Neural cell (in vitro differentiated cells): ENCODE results near the gene TMSB4X. TPM values are rescaled to one million over a fixed set of nuclear protein-coding genes. Genes with fewer than 3 reads are reported as not detected.

Experiments
- H2AFZ ChIP-seq: fragments of 200-600, 300-800 bp; sonication (generic), shearing (Covaris generic); 2 replicates; pipeline ENCODE4 v1.6.0; 2014; ENCODE audit warnings: low read depth, mild to moderate bottlenecking, antibody characterized with exemption, low read length, moderate library complexity
- H3F3A ChIP-seq: fragments of 200-600 bp; shearing (Covaris generic); 2 replicates; pipeline ENCODE4 v1.6.1; 2016; ENCODE audit warnings: mild to moderate bottlenecking, moderate library complexity, mixed read lengths, antibody characterized with exemption, low read length; ENCODE audit not compliant: insufficient read depth, poor library complexity, severe bottlenecking
- H3K27ac ChIP-seq: fragments of 200-600, 300-800 bp; sonication (generic), shearing (Covaris generic); 2 replicates; pipeline ENCODE4 v1.5.1; 2014; ENCODE audit warnings: mild to moderate bottlenecking, low read length, moderate library complexity
- H3K27me3 ChIP-seq: fragments of 300-800, 200-600 bp; sonication (generic), shearing (Covaris generic); 2 replicates; pipeline ENCODE4 v1.6.0; 2014; ENCODE audit warnings: mild to moderate bottlenecking, low read depth, low read length, moderate library complexity; ENCODE audit not compliant: insufficient read depth
- H3K36me3 ChIP-seq: fragments of 300-800, 200-600 bp; sonication (generic), shearing (Covaris generic); 2 replicates; pipeline ENCODE4 v1.5.1; 2014; ENCODE audit warnings: mild to moderate bottlenecking, antibody characterized with exemption, low read length, moderate library complexity; ENCODE audit not compliant: insufficient read depth
- H3K4me2 ChIP-seq: fragments of 300-800, 200-600 bp; sonication (generic), shearing (Covaris generic); 2 replicates; pipeline ENCODE4 v1.6.0; 2014; ENCODE audit warnings: mild to moderate bottlenecking, low read length
- H3K4me3 ChIP-seq: fragments of 300-800, 200-600 bp; sonication (generic), shearing (Covaris generic); 2 replicates; pipeline ENCODE4 v1.5.1; 2014; ENCODE audit warnings: mild to moderate bottlenecking, low read length, moderate library complexity
- H3K79me2 ChIP-seq: fragments of 200-600 bp; shearing (Covaris generic); replicated peaks from 2 replicates; pipeline ENCODE4 v1.6.0; 2014; ENCODE audit warnings: mild to moderate bottlenecking, low read length, moderate library complexity; ENCODE audit not compliant: insufficient read depth
- H3K9ac ChIP-seq: fragments of 300-800, 200-600 bp; sonication (generic), shearing (Covaris generic); 2 replicates; pipeline ENCODE4 v1.6.1; 2016; ENCODE audit warnings: mild to moderate bottlenecking, low read length, mixed read lengths
- H3K9me2 ChIP-seq: fragments of 200-600 bp; shearing (Covaris generic); 2 replicates; pipeline ENCODE4 v1.6.1; 2016; ENCODE audit warnings: mild to moderate bottlenecking, low read length, mixed read lengths; ENCODE audit not compliant: insufficient read depth
- H3K9me3 ChIP-seq: fragments of 200-600, 300-800 bp; sonication (generic), shearing (Covaris generic); 2 replicates; pipeline ENCODE4 v1.6.1; 2016; ENCODE audit warnings: mild to moderate bottlenecking, mixed run types, low read length, moderate library complexity, mixed read lengths
- H4K20me1 ChIP-seq: fragments of 200-600 bp; shearing (Covaris generic); 2 replicates; pipeline ENCODE4 v1.6.1; 2016; ENCODE audit warnings: mild to moderate bottlenecking, mixed run types; ENCODE audit not compliant: insufficient read depth
- EP300 ChIP-seq: fragments of 450-650 bp; conservative IDR thresholded peaks from 2 replicates; pipeline ENCODE4 v1.6.1; 2014; ENCODE audit warnings: antibody characterized with exemption, mild to moderate bottlenecking, moderate library complexity; ENCODE audit not compliant: poor library complexity, severe bottlenecking
- EZH2 ChIP-seq: fragments of 200-600, 300-800 bp; shearing (Covaris generic), sonication (generic); IDR thresholded peaks from 2 replicates; pipeline ENCODE4 v1.6.1; 2014; ENCODE audit warnings: antibody characterized with exemption, low read length, borderline replicate concordance, mild to moderate bottlenecking; ENCODE audit not compliant: insufficient read depth, poor library complexity, severe bottlenecking
- MXI1 ChIP-seq: fragments of 450-650 bp; conservative IDR thresholded peaks from 2 replicates; pipeline ENCODE4 v1.6.1; 2014; ENCODE audit warnings: antibody characterized with exemption, mild to moderate bottlenecking; ENCODE audit not compliant: poor library complexity, severe bottlenecking
- POLR2AphosphoS5 ChIP-seq: IDR thresholded peaks from 2 replicates; pipeline ENCODE4 v1.6.1; 2012
- RAD21 ChIP-seq: fragments of 450-650 bp; conservative IDR thresholded peaks from 2 replicates; pipeline ENCODE4 v1.6.1; 2014; ENCODE audit warnings: antibody characterized with exemption, mild to moderate bottlenecking, moderate library complexity
- SMC3 ChIP-seq: fragments of 450-650 bp; conservative IDR thresholded peaks from 2 replicates; pipeline ENCODE4 v1.6.1; 2014; ENCODE audit warnings: antibody characterized with exemption, mild to moderate bottlenecking, moderate library complexity; ENCODE audit not compliant: poor library complexity
- TAF1 ChIP-seq: IDR thresholded peaks from 2 replicates; pipeline ENCODE4 v1.6.1; 2012; ENCODE audit warnings: low read depth
- polyA plus RNA-seq: library from polyadenylated mRNA; depleted of rRNA; stranded (reverse); fragments of >200 nt; gene quantifications from 2 replicates; pipeline ENCODE4 v1.2.3, GENCODE V29; 2014
- TF ChIP-seq, protein P1 (sequence below): IDR thresholded peaks from 2 replicates; pipeline ENCODE4 v1.6.1; 2012; ENCODE audit warnings: borderline replicate concordance
- TF ChIP-seq, protein P2 (sequence below): fragments of 450-650 bp; IDR thresholded peaks from 2 replicates; pipeline ENCODE4 v1.5.1; 2014; ENCODE audit warnings: antibody characterized with exemption, mild to moderate bottlenecking, moderate library complexity; ENCODE audit not compliant: poor library complexity, severe bottlenecking

TMSB4X gene
- polyA plus RNA-seq, 1 donor from 2014 or later = 11,381 TPM

GRCh38 chrX:13013363-13014110 lies 38.6 kb downstream of the TMSB4X start:
- Histone ChIP-seq H2AFZ (no peak overlapping the region), H3K9me2 (no peaks in the 10 kb centered on the region), H3K27ac (no peak overlapping the region), H3K9ac (no peak overlapping the region), H3K4me2 (no peak overlapping the region), H3K9me3 (no peaks in the 10 kb centered on the region), H3K36me3 (no peaks in the 10 kb centered on the region), H3K4me3 (no peak overlapping the region), H3K79me2 (no peaks in the 10 kb centered on the region), H3K27me3 (no peaks in the 10 kb centered on the region), H4K20me1 (no peaks in the 10 kb centered on the region), H3F3A (no peaks in the 10 kb centered on the region)
- TF ChIP-seq TAF1 (no peak), RAD21 (no peak), MXI1 (no peak), EZH2 (no peak), SMC3 (no peak), EP300 (no peak), POLR2AphosphoS5 (no peak)
- TF ChIP-seq, protein P1, sequence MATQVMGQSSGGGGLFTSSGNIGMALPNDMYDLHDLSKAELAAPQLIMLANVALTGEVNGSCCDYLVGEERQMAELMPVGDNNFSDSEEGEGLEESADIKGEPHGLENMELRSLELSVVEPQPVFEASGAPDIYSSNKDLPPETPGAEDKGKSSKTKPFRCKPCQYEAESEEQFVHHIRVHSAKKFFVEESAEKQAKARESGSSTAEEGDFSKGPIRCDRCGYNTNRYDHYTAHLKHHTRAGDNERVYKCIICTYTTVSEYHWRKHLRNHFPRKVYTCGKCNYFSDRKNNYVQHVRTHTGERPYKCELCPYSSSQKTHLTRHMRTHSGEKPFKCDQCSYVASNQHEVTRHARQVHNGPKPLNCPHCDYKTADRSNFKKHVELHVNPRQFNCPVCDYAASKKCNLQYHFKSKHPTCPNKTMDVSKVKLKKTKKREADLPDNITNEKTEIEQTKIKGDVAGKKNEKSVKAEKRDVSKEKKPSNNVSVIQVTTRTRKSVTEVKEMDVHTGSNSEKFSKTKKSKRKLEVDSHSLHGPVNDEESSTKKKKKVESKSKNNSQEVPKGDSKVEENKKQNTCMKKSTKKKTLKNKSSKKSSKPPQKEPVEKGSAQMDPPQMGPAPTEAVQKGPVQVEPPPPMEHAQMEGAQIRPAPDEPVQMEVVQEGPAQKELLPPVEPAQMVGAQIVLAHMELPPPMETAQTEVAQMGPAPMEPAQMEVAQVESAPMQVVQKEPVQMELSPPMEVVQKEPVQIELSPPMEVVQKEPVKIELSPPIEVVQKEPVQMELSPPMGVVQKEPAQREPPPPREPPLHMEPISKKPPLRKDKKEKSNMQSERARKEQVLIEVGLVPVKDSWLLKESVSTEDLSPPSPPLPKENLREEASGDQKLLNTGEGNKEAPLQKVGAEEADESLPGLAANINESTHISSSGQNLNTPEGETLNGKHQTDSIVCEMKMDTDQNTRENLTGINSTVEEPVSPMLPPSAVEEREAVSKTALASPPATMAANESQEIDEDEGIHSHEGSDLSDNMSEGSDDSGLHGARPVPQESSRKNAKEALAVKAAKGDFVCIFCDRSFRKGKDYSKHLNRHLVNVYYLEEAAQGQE = no peak
- TF ChIP-seq, protein P2, sequence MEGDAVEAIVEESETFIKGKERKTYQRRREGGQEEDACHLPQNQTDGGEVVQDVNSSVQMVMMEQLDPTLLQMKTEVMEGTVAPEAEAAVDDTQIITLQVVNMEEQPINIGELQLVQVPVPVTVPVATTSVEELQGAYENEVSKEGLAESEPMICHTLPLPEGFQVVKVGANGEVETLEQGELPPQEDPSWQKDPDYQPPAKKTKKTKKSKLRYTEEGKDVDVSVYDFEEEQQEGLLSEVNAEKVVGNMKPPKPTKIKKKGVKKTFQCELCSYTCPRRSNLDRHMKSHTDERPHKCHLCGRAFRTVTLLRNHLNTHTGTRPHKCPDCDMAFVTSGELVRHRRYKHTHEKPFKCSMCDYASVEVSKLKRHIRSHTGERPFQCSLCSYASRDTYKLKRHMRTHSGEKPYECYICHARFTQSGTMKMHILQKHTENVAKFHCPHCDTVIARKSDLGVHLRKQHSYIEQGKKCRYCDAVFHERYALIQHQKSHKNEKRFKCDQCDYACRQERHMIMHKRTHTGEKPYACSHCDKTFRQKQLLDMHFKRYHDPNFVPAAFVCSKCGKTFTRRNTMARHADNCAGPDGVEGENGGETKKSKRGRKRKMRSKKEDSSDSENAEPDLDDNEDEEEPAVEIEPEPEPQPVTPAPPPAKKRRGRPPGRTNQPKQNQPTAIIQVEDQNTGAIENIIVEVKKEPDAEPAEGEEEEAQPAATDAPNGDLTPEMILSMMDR = no peak

DNA sequence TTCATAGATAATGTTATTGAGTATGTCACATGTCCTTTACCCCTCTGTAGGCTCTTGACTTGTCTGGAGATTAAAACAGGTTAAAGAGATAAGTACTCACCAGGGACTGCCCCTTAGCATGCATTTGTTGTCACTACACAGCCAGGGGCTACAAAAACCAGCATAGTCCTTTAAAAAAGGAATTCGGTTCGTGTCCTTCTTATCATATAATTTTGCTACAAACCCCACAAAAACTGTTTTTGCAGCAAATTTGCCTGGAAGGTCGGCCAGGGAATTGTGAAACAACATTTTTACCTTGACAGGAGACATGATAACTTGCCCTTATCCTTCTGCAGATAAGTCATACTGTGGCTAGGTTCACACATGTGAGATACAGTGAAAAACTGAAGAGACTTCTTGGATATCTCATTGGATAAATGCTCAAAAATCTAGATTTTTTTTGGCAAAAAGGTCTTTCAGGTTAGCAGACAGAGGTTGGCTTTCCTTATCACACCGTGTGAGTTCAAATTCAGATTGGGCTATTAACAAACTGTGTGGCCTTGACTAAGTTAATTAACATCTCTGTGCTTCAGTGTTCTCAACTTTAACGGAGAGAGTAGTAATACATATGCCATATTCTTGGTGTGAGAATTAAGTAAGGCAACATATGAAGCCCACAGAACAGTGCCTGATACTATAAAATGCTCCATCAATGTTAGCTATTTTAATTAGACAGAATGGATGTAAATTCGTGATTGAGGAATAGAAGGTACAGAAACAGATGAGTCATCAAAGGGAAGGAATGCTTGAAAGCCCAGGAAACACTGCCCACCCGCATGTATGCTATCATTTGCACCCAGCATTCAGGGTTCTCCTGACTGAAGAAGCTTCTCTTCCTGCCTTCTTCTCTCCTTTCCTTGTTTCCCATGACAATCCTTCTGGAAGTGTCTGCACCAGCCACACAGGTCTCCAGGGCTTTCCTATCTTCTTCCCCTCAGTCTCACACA lies 39.5 kb downstream of the TMSB4X start:
- Histone ChIP-seq H3K27me3 (no peaks in the 10 kb centered on the region), H2AFZ (no peak overlapping the region), H3K79me2 (no peaks in the 10 kb centered on the region)

More for the DNA sequence above, 39.5 kb downstream of the TMSB4X start:
- no peaks in the 10 kb centered on the region for H3K9me2 ChIP-seq
- H3K4me2 ChIP-seq = no peak overlapping the region
- H4K20me1 ChIP-seq = no peaks in the 10 kb centered on the region
- TF ChIP-seq, protein P1 = no peak
- TF ChIP-seq RAD21 (no peak), EZH2 (no peak), SMC3 (no peak), MXI1 (no peak), TAF1 (no peak), EP300 (no peak), POLR2AphosphoS5 (no peak)
- TF ChIP-seq, protein P2 = no peak
- no peaks in the 10 kb centered on the region for H3K9me3 ChIP-seq
- H3F3A ChIP-seq = no peaks in the 10 kb centered on the region
- no peak overlapping the region for H3K27ac ChIP-seq
- H3K9ac ChIP-seq = no peak overlapping the region
- H3K36me3 ChIP-seq = no peaks in the 10 kb centered on the region
- H3K4me3 ChIP-seq = no peak overlapping the region
